Chondrocyte (in vitro differentiated cells): Measurements from ENCODE around the gene IFNLR1. TPM values are rescaled to one million over a fixed set of nuclear protein-coding genes. Genes with fewer than 3 reads are reported as not detected.

Experiments used
- DNase-seq: peaks from one replicate; pipeline ENCODE4 v3.0.0; 2021; ENCODE audit warnings: mixed read lengths, low spot score
- H3K27ac Mint-ChIP-seq: one replicate; pipeline ENCODE4 v1.8.0; 2021; ENCODE audit warnings: mild to moderate bottlenecking, moderate library complexity, mixed read lengths; ENCODE audit not compliant: unreplicated experiment
- H3K27me3 Mint-ChIP-seq: 2 replicates; pipeline ENCODE4 v1.8.0; 2021; ENCODE audit warnings: low read depth, mixed read lengths
- H3K36me3 Mint-ChIP-seq: 2 replicates; pipeline ENCODE4 v1.8.0; 2021; ENCODE audit warnings: low read depth, mixed read lengths
- H3K4me1 Mint-ChIP-seq: 2 replicates; pipeline ENCODE4 v1.8.0; 2021; ENCODE audit warnings: low read depth, mild to moderate bottlenecking, mixed read lengths
- H3K4me3 Mint-ChIP-seq: one replicate; pipeline ENCODE4 v1.8.0; 2021; ENCODE audit warnings: mild to moderate bottlenecking, moderate library complexity, mixed read lengths; ENCODE audit not compliant: unreplicated experiment
- H3K9me3 Mint-ChIP-seq: 2 replicates; pipeline ENCODE4 v1.8.0; 2021; ENCODE audit warnings: low read depth, mixed read lengths
- CTCF ChIP-seq: fragments of 200-600 bp; sonication (generic); IDR thresholded peaks from 2 replicates; pipeline ENCODE4 v1.5.0; 2021; ENCODE audit warnings: antibody characterized with exemption, mild to moderate bottlenecking, moderate library complexity
- total RNA-seq: library from RNA; stranded (reverse); gene quantifications from 3 replicates; pipeline ENCODE4 v1.2.1, GENCODE V29; 2021

Gene IFNLR1
- total RNA-seq, 1 donor from 2014 or later: 0.12 TPM

DNA sequence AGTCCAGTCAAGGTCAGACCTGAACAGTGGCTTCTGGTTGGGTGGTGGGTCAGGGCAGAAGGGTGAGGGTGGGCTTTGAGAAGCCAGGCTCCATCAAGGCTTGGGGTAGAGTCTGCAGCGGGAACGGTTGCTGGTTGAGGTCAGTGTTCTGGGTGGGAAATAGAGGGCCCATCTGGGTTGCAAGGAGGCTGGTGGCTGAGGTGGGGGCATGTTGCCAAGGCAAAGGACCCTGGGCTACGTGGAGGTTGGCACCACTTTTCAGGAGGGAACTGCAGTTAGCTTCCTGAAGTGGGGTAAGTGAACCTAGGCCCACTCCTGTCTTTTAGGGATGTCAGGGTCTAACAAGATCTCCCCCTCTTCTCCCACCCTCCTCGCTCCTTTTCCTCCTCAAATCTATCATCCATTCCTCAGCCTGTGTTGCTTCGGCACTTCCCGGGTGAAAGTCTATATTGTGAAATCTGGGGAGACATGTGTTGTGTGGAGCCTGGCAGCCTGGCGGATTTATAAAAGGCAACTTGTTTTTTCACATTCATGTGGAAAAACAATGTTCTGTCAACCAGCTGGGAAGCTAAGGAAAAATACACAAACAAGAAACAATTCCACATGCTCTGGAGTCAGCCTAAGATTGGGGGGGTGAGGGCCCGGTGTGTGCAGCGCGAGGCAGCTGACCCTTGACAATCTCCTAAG lies 45.6 kb downstream of the IFNLR1 start:
- Mint-ChIP-seq H3K9me3 (peaks cover 6% of the 10 kb centered on the region), H3K27ac (no peak overlapping the region), H3K27me3 (peaks cover 12% of the 10 kb centered on the region), H3K36me3 (no peaks in the 10 kb centered on the region), H3K4me1 (no peaks in the 10 kb centered on the region), H3K4me3 (no peak overlapping the region)
- DNase-seq: no peak
- no peak for TF ChIP-seq CTCF

- peaks cover 6% of the 10 kb centered on the region for H3K9me3 Mint-ChIP-seq
- no peaks in the 10 kb centered on the region for H3K36me3 Mint-ChIP-seq
- H3K27me3 Mint-ChIP-seq: peaks cover 12% of the 10 kb centered on the region
- no peak for DNase-seq
- TF ChIP-seq CTCF: no peak
- no peak overlapping the region for H3K27ac Mint-ChIP-seq
- no peak overlapping the region for H3K4me3 Mint-ChIP-seq
- H3K4me1 Mint-ChIP-seq: no peaks in the 10 kb centered on the region
Measured at GRCh38 chr1:24140741-24141181, 46.3 kb downstream of the IFNLR1 start.

- Mint-ChIP-seq H3K27ac (no peak overlapping the region), H3K27me3 (peaks cover 12% of the 10 kb centered on the region), H3K4me3 (no peak overlapping the region), H3K9me3 (peaks cover 6% of the 10 kb centered on the region), H3K36me3 (no peaks in the 10 kb centered on the region), H3K4me1 (no peaks in the 10 kb centered on the region)
- no peak for TF ChIP-seq CTCF
- DNase-seq: no peak
Measured at GRCh38 chr1:24139841-24140425, 47.2 kb downstream of the IFNLR1 start.

DNA sequence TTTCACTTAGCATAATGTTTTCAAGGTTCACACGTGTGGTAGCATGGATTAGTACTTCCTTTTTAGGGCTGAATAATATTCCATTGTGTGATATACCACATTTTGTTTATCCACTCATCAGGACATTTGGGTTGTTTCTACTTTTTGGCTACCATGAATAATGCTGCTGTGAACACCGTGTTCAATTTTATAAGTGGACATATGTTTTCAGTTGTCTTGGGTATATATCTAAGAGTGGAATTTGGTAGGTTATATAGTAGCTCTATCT lies 47.9 kb downstream of the IFNLR1 start:
- Mint-ChIP-seq H3K9me3 (peaks cover 6% of the 10 kb centered on the region), H3K27me3 (peaks cover 8% of the 10 kb centered on the region), H3K27ac (no peak overlapping the region), H3K4me1 (no peaks in the 10 kb centered on the region), H3K4me3 (no peak overlapping the region), H3K36me3 (no peaks in the 10 kb centered on the region)
- TF ChIP-seq CTCF: no peak
- DNase-seq: no peak

- Mint-ChIP-seq H3K4me3 (no peak overlapping the region), H3K27ac (no peak overlapping the region), H3K4me1 (no peaks in the 10 kb centered on the region), H3K36me3 (no peaks in the 10 kb centered on the region), H3K9me3 (peaks cover 6% of the 10 kb centered on the region), H3K27me3 (peaks cover 3% of the 10 kb centered on the region)
- no peak for TF ChIP-seq CTCF
- DNase-seq: peak; percentile 29
Measured at GRCh38 chr1:24138476-24139221, 48.4 kb downstream of the IFNLR1 start.
